ENCODE data around the gene MISP3. TPM values are rescaled to one million over a fixed set of nuclear protein-coding genes. Genes with fewer than 3 reads are reported as not detected.

The MISP3 gene
- total and polyA plus RNA-seq, 2 experiments from 2014 or later = 1.9 to 2.4 TPM

- TF ChIP-seq ZNF462 (CRISPR knock-in tag; IDR thresholded peaks at IDR 0.05) = no peak
- TF ChIP-seq ZNF331 (CRISPR knock-in tag; IDR thresholded peaks at IDR 0.05; ENCODE audit: low read depth) = no peak
- no peak for TF ChIP-seq EZH2phosphoT487 (IDR thresholded peaks at IDR 0.05; ENCODE audit: unreplicated experiment)
- no peak for TF ChIP-seq ETS1 (IDR thresholded peaks at IDR 0.05)
- TF ChIP-seq CTCF (conservative IDR thresholded peaks at IDR 0.05; ENCODE audit: low read depth in 2 of 2) = no peak
- TF ChIP-seq STAT1 (IDR thresholded peaks at IDR 0.05; ENCODE audit: unreplicated experiment) = no peak
- TF ChIP-seq POLR2AphosphoS5 (IDR thresholded peaks at IDR 0.05; ENCODE audit: low read depth) = no peak
- no peak for TF ChIP-seq JUNB (IDR thresholded peaks at IDR 0.05; ENCODE audit: unreplicated experiment)
These were observed 20.1 kb upstream of the MISP3 start (continued) for GRCh38 chr19:14052470-14052869.

Data from GM23338 (cell line).